Panc1 (cell line): Measurements from ENCODE around the gene NDUFAF5. TPM values are rescaled to one million over a fixed set of nuclear protein-coding genes. Genes with fewer than 3 reads are reported as not detected.

ENCODE experiments used
- ATAC-seq: fragments of 200-7000 bp; cut with Tn5 transposase; 2 replicates; pipeline ENCODE4 v1.9.1; 2020; ENCODE audit warnings: mild to moderate bottlenecking, moderate library complexity
- BruUV-seq: library from RNA; stranded (reverse); fragments of 400-500 nt; replicated peaks from 2 replicates; lab custom pipeline; 2021; lab: Mats Ljungman, UMichigan
- CTCF ChIA-PET: fragments of 300-600 bp; sonication (Branson Sonifier 250); formaldehyde crosslinking; loops from one replicate; lab custom pipeline; 2022; ENCODE audit warnings: antibody characterized with exemption; lab: Charles Lee
- POLR2A ChIA-PET: fragments of 300-600 bp; sonication (Branson Sonifier 250); formaldehyde crosslinking; loops from one replicate; lab custom pipeline; 2022; ENCODE audit warnings: antibody characterized with exemption; lab: Charles Lee
- DNase-seq: peaks from one replicate; pipeline ENCODE4 v3.0.0-alpha.2; 2010; ENCODE audit warnings: low read depth, low spot score
- H3K27ac ChIP-seq: 2 replicates; pipeline ENCODE4 v1.5.1; 2011; ENCODE audit warnings: mild to moderate bottlenecking, low read length, inconsistent platforms
- H3K27me3 ChIP-seq: fragments of 200-500 bp; sonication (Bioruptor generic); 2 replicates; pipeline ENCODE4 v1.6.0; 2014; ENCODE audit warnings: low read length, inconsistent platforms; ENCODE audit not compliant: control insufficient read depth, insufficient read depth
- H3K36me3 ChIP-seq: fragments of 200-500 bp; sonication (Bioruptor generic); 2 replicates; pipeline ENCODE4 v1.5.1; 2014; ENCODE audit warnings: inconsistent platforms, mild to moderate bottlenecking, low read length, moderate library complexity; ENCODE audit not compliant: control insufficient read depth, insufficient read depth
- H3K4me1 ChIP-seq: 2 replicates; pipeline ENCODE4 v1.5.1; 2011; ENCODE audit warnings: inconsistent platforms, mild to moderate bottlenecking, low read length, moderate library complexity; ENCODE audit not compliant: control insufficient read depth, insufficient read depth
- H3K4me3 ChIP-seq, 2 experiments: 2 replicates each; pipeline ENCODE4 v1.5.1; 2011 to 2012; ENCODE audit warnings: low read depth in 2 of 2, low read length in 2 of 2, mild to moderate bottlenecking in 2 of 2, inconsistent platforms in 1 of 2, moderate library complexity in 1 of 2
- H3K9me3 ChIP-seq: fragments of 200-500 bp; sonication (Bioruptor generic); 2 replicates; pipeline ENCODE4 v1.5.1; 2014; ENCODE audit warnings: low read depth, mild to moderate bottlenecking, inconsistent platforms, low read length, moderate library complexity; ENCODE audit not compliant: control insufficient read depth, insufficient read depth
- POLR2AphosphoS5 ChIP-seq: IDR thresholded peaks from 2 replicates; pipeline ENCODE4 v1.6.1; 2012; ENCODE audit warnings: mild to moderate bottlenecking, low read depth, low read length, moderate library complexity
- SIN3A ChIP-seq: IDR thresholded peaks from 2 replicates; pipeline ENCODE4 v1.6.1; 2012; ENCODE audit warnings: low read depth, mild to moderate bottlenecking, low read length, moderate library complexity, borderline replicate concordance; ENCODE audit not compliant: insufficient read depth
- TCF7L2 ChIP-seq: IDR thresholded peaks from 2 replicates; pipeline ENCODE4 v1.6.1; 2011; ENCODE audit warnings: mild to moderate bottlenecking, low read depth, low read length, inconsistent platforms
- in situ Hi-C: cut with HindIII; loops from 2 replicates; pipeline ENCODE4 v1.10.0; 2016; ENCODE audit warnings: low sequenced_read_pairs, low pct_unique_long_range_greater_than_20kb
- intact Hi-C: fragments of 100-400 bp; cut with micrococcal nuclease; formaldehyde crosslinking; loops from one replicate; pipeline ENCODE4 v1.10.0; 2022; ENCODE audit not compliant: unreplicated experiment
- total RNA-seq: library from RNA; stranded (reverse); gene quantifications from one replicate; pipeline ENCODE4 v1.2.1, GENCODE V29; 2021; ENCODE audit not compliant: unreplicated experiment
- TF ChIP-seq, protein P1 (sequence below), 2 experiments: IDR thresholded peaks; 2 replicates each; pipeline ENCODE4 v1.6.1; 2011 to 2012; ENCODE audit warnings: low read depth in 2 of 2, control low read depth in 1 of 2, low read length in 1 of 2, mild to moderate bottlenecking in 1 of 2, moderate library complexity in 1 of 2; ENCODE audit not compliant: insufficient read depth in 1 of 2
- TF ChIP-seq, protein P2 (sequence below): fragments of 450-650 bp; IDR thresholded peaks from 2 replicates; pipeline ENCODE4 v1.5.1; 2017; ENCODE audit warnings: mild to moderate bottlenecking

The NDUFAF5 gene
- total RNA-seq, 1 experiment from 2014 or later, result 23.0 TPM

DNA sequence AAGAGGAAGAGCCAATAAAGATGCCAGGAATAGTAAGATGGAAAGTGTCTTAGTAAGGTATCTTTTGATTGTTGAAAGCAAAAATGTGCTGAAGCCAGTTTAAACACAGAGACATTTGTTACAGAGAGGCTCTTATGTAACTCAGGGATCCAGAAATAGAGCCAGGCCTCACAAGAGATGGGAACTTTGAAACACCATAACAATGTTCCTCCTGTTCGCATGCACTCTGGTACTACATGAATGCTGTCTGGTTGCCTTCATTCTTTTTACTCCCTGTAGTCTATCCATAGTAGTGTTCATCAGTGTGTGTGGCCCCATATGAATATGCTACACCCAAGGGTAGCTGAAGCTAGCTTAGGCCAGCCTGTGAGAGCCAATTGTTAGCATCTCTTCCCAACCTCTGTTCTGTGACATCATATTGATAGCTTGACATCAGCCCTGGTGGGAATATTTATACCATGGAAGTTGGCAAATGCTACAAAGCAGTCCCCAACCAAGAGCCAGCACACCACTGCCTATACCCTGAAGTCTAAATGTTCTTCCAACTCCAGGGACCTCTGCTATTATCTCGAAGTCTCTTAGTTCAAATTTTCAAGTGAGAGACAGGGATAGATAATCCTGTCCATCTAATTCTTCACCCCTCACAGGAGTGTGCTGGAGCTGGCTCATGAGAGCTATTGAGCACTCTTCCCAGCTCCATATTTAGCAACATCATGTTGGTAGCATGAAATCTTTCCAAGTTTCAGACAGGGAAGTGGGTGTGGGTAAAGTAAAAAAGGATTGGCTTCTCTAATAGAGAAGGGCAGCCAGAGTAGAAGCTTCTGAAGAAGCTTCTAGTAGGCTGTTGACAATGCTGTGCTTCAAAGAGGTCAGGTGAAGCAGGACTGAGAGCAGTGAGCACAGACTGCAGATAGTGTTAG, 7.0 kb downstream of the NDUFAF5 start:
- TF ChIP-seq, protein P1, sequence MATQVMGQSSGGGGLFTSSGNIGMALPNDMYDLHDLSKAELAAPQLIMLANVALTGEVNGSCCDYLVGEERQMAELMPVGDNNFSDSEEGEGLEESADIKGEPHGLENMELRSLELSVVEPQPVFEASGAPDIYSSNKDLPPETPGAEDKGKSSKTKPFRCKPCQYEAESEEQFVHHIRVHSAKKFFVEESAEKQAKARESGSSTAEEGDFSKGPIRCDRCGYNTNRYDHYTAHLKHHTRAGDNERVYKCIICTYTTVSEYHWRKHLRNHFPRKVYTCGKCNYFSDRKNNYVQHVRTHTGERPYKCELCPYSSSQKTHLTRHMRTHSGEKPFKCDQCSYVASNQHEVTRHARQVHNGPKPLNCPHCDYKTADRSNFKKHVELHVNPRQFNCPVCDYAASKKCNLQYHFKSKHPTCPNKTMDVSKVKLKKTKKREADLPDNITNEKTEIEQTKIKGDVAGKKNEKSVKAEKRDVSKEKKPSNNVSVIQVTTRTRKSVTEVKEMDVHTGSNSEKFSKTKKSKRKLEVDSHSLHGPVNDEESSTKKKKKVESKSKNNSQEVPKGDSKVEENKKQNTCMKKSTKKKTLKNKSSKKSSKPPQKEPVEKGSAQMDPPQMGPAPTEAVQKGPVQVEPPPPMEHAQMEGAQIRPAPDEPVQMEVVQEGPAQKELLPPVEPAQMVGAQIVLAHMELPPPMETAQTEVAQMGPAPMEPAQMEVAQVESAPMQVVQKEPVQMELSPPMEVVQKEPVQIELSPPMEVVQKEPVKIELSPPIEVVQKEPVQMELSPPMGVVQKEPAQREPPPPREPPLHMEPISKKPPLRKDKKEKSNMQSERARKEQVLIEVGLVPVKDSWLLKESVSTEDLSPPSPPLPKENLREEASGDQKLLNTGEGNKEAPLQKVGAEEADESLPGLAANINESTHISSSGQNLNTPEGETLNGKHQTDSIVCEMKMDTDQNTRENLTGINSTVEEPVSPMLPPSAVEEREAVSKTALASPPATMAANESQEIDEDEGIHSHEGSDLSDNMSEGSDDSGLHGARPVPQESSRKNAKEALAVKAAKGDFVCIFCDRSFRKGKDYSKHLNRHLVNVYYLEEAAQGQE (IDR thresholded peaks at IDR 0.05; ENCODE audit: insufficient read depth in 1 of 2, low read depth in 2 of 2, low read length in 1 of 2), result no peak
- TF ChIP-seq, protein P2, sequence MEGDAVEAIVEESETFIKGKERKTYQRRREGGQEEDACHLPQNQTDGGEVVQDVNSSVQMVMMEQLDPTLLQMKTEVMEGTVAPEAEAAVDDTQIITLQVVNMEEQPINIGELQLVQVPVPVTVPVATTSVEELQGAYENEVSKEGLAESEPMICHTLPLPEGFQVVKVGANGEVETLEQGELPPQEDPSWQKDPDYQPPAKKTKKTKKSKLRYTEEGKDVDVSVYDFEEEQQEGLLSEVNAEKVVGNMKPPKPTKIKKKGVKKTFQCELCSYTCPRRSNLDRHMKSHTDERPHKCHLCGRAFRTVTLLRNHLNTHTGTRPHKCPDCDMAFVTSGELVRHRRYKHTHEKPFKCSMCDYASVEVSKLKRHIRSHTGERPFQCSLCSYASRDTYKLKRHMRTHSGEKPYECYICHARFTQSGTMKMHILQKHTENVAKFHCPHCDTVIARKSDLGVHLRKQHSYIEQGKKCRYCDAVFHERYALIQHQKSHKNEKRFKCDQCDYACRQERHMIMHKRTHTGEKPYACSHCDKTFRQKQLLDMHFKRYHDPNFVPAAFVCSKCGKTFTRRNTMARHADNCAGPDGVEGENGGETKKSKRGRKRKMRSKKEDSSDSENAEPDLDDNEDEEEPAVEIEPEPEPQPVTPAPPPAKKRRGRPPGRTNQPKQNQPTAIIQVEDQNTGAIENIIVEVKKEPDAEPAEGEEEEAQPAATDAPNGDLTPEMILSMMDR, result no peak
- no peak for TF ChIP-seq SIN3A
- TF ChIP-seq TCF7L2, result no peak
- no peak for TF ChIP-seq POLR2AphosphoS5
- BruUV-seq, result no TSS peak
- in situ Hi-C loops (no loop called here), intact Hi-C loops (no loop called here)
- Histone ChIP-seq H3K9me3 (no peaks in the 10 kb centered on the region), H3K27ac (no peak overlapping the region), H3K4me3 (no peak overlapping the region), H3K36me3 (peaks cover 57% of the 10 kb centered on the region), H3K4me1 (peaks cover 2% of the 10 kb centered on the region), H3K27me3 (no peaks in the 10 kb centered on the region)
- POLR2A ChIA-PET, result no interaction called here
- DNase-seq (no peak), ATAC-seq (no peak)
- CTCF ChIA-PET, result no interaction called here

DNA sequence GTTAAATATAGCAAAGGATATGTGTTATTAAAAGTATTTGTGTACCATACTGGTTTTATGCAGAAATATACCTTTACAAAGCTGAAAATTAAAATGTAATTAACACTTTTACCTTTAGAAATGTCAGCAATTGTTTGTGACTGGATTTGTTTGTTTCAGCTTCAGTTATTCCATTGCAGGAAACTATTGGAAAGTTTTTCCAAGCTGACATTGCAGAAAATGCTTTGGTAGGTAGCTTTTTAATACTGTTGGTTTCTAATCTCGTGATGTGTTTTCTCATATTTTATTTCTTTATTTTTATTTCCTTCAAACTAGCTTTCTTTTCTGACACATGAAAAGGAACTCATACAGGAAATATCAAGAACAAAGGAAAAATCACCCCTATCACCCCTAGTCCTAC, 8.2 kb downstream of the NDUFAF5 start:
- TF ChIP-seq, protein P1 (IDR thresholded peaks at IDR 0.05; ENCODE audit: insufficient read depth in 1 of 2, low read depth in 2 of 2, low read length in 1 of 2), result no peak
- TF ChIP-seq, protein P2, result no peak
- TF ChIP-seq TCF7L2, result no peak
- no peak for TF ChIP-seq SIN3A
- no peak for TF ChIP-seq POLR2AphosphoS5
- no peaks in the 10 kb centered on the region for H3K9me3 ChIP-seq
- H3K4me1 ChIP-seq, result no peaks in the 10 kb centered on the region
- no peak overlapping the region for H3K4me3 ChIP-seq
- H3K27me3 ChIP-seq, result no peaks in the 10 kb centered on the region
- in situ Hi-C loops (no loop called here), intact Hi-C loops (no loop called here)
- H3K27ac ChIP-seq, result no peak overlapping the region
- ChIA-PET POLR2A (no interaction called here), CTCF (no interaction called here)
- H3K36me3 ChIP-seq, result peaks cover 56% of the 10 kb centered on the region
- no peak for ATAC-seq
- BruUV-seq, result no TSS peak
- no peak for DNase-seq
